Neuron (in vitro differentiated cells): Measurements from ENCODE around the gene PPP1R8.
"Not testable (repeated sequence)": the region's sequence is repeated elsewhere in the genome, so short reads cannot be mapped to it uniquely, and the experiment has no call there.

Experiments used
- H2AFZ ChIP-seq: one replicate; pipeline ENCODE4 v1.6.1; 2013; ENCODE audit warnings: low read depth, mild to moderate bottlenecking, inconsistent platforms, low read length, moderate library complexity
- H3K27me3 ChIP-seq: one replicate; pipeline ENCODE4 v1.6.1; 2013; ENCODE audit warnings: low read length; ENCODE audit not compliant: insufficient read depth
- H3K36me3 ChIP-seq: one replicate; pipeline ENCODE4 v1.6.1; 2013; ENCODE audit warnings: low read length; ENCODE audit not compliant: insufficient read depth
- H3K4me1 ChIP-seq: one replicate; pipeline ENCODE4 v1.6.1; 2013; ENCODE audit warnings: low read length; ENCODE audit not compliant: insufficient read depth
- H3K4me3 ChIP-seq: 2 replicates; pipeline ENCODE4 v1.5.1; 2013; ENCODE audit warnings: mild to moderate bottlenecking, low read length, moderate library complexity
- H3K9me3 ChIP-seq: one replicate; pipeline ENCODE4 v1.6.1; 2013; ENCODE audit warnings: low read length

Gene PPP1R8

DNA sequence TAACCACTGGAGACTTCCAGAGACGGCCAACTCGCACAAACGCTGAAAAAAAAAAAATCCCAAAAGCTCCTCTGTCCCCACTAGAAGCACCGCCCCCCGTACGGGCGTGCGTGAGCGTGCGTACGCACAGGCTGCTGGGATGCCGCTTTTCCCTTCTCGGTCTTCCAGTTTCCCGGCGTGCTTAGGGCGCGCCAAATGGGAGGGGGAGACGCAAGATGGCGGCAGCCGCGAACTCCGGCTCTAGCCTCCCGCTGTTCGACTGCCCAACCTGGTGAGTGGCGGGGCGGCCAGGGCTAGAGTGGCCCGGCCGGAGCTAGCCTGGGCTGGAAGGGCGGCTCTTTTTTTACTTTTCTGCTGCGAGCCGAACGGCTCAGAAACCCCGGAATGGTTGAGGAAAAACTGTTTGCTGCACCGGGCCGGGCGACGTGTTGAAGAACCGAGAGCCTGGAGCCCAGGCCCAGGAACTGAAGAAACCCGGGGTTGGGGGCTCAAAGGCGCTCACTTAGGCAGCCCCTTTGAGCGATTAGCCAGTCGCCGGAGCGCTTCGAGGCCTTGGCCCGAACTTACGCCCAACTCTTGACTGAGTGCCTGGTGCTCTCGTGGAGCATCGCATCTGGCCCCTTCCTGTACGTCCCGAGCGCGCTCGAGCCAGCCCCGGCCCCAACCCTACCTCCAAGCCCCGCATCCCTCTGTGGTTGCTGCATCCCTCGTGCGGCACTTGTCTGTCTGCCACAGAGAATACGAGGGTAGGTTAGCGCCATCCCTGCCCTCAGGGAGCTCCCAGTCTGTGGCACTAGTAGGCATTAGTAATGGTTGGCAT, at the start of gene PPP1R8:
Gene PPP1R8, plus strand, starts transcription at position 162 of the 820 bp plus-strand sequence. Its CDS starts 54 bp downstream, at position 216.
- H2AFZ ChIP-seq = peak within 1 kb of the TSS; percentile 93
- H3K27me3 ChIP-seq = no peaks in the 10 kb centered on the region
- peaks cover 22% of the 10 kb centered on the region for H3K4me1 ChIP-seq
- H3K4me3 ChIP-seq = peak within 1 kb of the TSS; percentile 79
- H3K36me3 ChIP-seq = peaks cover 27% of the 10 kb centered on the region
- peaks cover 2% of the 10 kb centered on the region for H3K9me3 ChIP-seq

DNA sequence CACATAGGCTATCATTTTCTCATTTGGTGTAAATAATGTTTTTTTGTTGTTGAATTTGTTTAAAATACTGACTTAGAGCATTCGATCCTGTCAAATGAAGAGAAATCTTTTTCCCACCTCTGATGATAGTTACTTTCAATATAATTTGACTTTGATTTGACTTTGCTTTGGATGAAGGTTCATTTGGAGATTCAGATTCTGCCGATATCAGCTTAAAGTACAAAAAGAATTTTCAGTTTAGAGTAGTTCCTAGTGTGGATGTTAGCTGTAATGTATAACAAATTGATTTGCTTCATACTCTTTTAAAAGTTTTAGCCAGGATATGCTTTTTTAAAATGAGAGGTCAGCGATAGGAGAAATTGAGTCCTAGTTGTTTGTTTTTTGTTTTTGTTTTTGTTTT, 47.6 kb upstream of the PPP1R8 start:
- no peak overlapping the region for H2AFZ ChIP-seq
- no peaks in the 10 kb centered on the region for H3K4me1 ChIP-seq
- H3K9me3 ChIP-seq = no peaks in the 10 kb centered on the region
- H3K27me3 ChIP-seq = no peaks in the 10 kb centered on the region
- peaks cover 2% of the 10 kb centered on the region for H3K36me3 ChIP-seq
- no peak overlapping the region for H3K4me3 ChIP-seq

DNA sequence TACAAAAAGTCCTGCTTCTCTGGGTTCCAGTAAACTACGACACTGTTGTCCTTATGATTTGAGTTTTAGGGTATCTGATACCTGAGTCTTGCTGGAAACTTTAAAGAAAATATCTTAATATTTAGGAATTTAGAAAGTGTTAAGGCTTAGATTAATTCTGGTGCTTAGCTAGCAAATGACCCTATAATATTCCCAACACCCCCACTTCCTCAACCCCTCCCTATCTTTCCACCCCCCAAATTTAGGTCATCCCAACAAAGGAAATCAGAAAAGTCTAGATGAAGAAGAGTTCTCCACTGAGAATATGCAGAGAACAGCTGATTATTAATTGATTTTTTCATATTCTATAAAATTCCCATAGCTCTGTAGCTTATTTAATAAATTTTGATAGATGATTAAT, 45.9 kb upstream of the PPP1R8 start:
- Histone ChIP-seq H3K9me3 (no peaks in the 10 kb centered on the region), H2AFZ (no peak overlapping the region), H3K4me3 (no peak overlapping the region), H3K36me3 (peaks cover 2% of the 10 kb centered on the region), H3K27me3 (no peaks in the 10 kb centered on the region), H3K4me1 (no peaks in the 10 kb centered on the region)

DNA sequence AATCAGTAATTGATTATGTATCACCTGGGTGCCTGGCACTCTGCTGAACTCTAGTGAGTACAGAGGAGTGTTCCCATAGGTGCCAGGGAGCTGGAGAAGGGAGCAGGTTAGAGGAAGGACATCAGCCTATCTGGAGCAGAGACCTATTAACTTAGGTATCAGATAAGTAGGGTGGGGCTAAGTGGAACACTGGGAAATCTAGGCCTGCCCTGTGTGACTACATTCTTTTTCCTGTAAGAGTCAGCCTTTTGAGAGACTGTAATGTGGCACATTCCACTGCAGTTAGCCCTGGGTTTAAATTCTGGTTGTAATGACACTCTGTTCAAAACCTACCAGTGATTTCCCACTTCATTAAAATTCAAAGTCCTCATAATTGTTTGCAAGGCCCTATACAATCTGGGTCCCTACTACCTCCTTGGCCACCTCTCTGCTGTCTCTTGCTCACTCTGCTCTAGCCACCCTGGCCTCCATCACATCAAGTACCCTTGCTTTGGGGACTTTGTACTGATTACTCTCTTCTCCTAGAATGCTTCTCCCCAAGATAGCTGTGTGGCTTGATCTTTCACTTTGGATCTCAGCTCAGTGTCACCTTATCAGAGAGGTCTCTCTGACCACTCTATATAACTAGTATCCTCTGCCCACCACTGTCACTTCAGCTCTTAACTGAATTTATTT, 44.7 kb upstream of the PPP1R8 start:
- Histone ChIP-seq H2AFZ (no peak overlapping the region), H3K4me3 (no peak overlapping the region), H3K4me1 (no peaks in the 10 kb centered on the region), H3K27me3 (no peaks in the 10 kb centered on the region), H3K36me3 (peaks cover 4% of the 10 kb centered on the region), H3K9me3 (no peaks in the 10 kb centered on the region)

DNA sequence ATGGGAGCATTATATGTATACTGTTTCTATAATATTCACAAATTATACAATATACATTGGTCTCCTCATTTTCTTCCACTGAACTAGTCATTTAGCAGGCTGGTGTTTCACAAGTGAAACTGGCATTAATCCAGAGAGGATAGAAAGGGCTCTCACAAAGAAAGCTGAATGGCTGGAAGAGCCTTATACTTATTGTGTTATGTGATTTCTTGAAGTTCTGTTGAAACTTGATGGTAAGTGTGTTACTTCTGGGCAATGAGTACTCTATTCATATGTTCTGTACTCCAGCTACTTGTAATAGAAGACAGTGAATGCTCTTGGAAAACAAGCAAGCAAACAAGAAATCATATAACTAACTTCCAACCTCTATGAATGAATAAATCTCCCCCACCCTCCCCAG, 42.7 kb upstream of the PPP1R8 start:
- Histone ChIP-seq H3K9me3 (no peaks in the 10 kb centered on the region), H2AFZ (no peak overlapping the region), H3K27me3 (no peaks in the 10 kb centered on the region), H3K36me3 (peaks cover 9% of the 10 kb centered on the region), H3K4me3 (no peak overlapping the region), H3K4me1 (no peaks in the 10 kb centered on the region)

DNA sequence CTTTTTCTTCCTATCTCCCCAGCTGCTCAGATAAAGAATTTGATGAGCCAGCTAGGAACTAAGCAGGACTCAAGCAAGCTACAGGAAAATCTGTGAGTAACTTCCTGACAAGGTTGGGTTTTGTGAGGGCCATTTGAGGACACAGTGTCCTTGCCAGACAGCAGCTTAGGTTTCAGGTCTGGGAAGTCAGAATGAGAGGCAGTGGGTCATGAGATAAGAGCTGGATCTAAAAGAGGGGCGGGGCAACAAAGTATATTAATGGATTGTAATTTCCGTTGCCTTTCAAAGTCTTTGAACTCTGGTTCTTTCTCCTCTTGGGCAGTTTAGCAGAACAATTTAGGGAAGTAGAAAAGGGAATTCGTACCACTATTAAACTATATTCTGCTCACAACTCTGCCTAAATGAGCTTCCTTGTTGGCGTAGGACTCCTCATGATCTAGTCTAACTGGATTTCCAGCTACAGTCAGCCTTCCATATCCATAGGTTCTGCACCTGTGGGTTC, 41.0 kb upstream of the PPP1R8 start:
- no peaks in the 10 kb centered on the region for H3K4me1 ChIP-seq

DNA sequence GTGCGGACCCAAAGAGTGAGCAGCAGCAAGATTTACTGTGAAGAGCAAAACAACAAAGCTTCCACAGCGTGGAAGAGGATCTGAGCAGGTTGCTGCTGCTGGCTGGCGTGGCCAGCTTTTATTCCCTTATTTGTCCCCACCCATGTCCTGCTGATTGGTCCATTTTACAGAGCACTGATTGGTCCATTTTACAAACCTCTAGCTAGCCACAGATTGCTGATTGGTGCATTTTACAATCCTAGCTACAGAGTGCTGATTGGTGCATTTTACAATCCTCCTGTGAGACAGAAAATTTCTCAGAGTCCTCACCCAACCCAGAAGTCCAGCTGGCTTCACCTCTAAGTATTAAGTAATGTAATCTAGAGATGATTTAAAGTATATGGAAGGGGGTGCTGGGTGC, 40.3 kb upstream of the PPP1R8 start:
- H3K27me3 ChIP-seq, H3K9me3 ChIP-seq, H3K4me1 ChIP-seq, H2AFZ ChIP-seq, H3K4me3 ChIP-seq: not testable (repeated sequence)
- peaks cover 27% of the 10 kb centered on the region for H3K36me3 ChIP-seq

More for the DNA sequence above, 41.0 kb upstream of the PPP1R8 start:
- H3K4me3 ChIP-seq = no peak overlapping the region
- H3K9me3 ChIP-seq = no peaks in the 10 kb centered on the region
- no peaks in the 10 kb centered on the region for H3K27me3 ChIP-seq
- no peak overlapping the region for H2AFZ ChIP-seq
- H3K36me3 ChIP-seq = peaks cover 23% of the 10 kb centered on the region

DNA sequence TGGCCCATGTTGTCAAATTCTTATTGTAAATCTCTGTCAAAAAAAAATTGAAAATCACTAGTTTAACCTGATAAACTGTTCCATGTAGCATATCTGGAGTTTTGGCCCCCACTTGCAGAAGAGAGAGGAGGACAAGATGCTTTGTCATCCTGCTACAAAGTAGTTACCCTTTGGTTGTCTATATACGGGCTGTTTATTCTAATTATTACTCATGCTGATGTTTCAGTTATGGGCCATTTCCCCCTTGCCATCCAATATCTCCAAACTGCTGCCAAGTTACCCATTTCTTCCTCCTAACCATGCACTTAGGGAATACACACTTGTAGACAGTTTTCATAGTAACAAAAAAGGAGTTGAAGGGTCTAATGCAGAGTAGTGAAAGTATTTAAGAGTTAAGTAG, 35.0 kb upstream of the PPP1R8 start:
- Histone ChIP-seq H3K4me1 (no peaks in the 10 kb centered on the region), H2AFZ (no peak overlapping the region), H3K27me3 (no peaks in the 10 kb centered on the region), H3K4me3 (no peak overlapping the region), H3K36me3 (peaks cover 50% of the 10 kb centered on the region), H3K9me3 (no peaks in the 10 kb centered on the region)

DNA sequence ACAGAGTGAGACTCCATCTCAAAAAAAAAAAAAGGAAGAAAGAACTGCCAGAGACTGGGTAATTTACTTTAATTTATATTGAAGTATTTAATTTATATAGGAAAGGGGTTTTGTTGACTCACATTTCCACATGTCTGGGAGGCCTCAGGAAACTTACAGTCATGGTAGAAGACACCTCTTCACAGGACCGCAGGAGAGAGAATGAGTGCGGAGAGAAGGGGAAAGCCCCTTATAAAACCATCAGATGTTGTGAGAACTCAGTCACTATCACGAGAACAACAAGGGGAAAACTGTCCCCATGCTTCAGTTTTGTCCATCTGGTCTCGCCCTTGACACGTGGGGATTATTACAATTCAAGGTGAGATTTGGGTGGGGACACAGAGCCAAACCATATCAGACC, 25.8 kb upstream of the PPP1R8 start:
- Histone ChIP-seq H2AFZ (no peak overlapping the region), H3K36me3 (peaks cover 25% of the 10 kb centered on the region), H3K27me3 (no peaks in the 10 kb centered on the region), H3K4me3 (no peak overlapping the region), H3K9me3 (no peaks in the 10 kb centered on the region), H3K4me1 (no peaks in the 10 kb centered on the region)

DNA sequence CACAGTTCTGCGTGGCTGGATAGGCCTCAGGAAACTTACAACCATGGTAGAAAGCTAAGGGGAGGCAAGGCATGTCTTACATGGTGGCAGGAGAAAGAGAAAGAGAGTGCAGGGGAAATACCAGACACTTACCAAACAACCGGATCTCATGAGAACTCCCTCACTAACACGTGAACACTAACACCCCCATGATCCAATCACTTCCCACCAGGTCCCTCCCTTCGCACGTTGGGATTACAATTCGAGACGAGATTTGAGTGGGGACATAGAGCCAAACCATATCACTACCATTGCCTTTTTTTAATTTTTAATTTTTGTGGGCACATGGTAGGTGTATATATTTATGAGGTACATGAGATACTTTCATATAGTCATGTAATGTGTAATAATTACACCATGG, 23.8 kb upstream of the PPP1R8 start:
- Histone ChIP-seq H3K36me3 (peaks cover 17% of the 10 kb centered on the region), H3K9me3 (no peaks in the 10 kb centered on the region), H3K4me3 (no peak overlapping the region), H3K27me3 (no peaks in the 10 kb centered on the region), H3K4me1 (no peaks in the 10 kb centered on the region), H2AFZ (no peak overlapping the region)

DNA sequence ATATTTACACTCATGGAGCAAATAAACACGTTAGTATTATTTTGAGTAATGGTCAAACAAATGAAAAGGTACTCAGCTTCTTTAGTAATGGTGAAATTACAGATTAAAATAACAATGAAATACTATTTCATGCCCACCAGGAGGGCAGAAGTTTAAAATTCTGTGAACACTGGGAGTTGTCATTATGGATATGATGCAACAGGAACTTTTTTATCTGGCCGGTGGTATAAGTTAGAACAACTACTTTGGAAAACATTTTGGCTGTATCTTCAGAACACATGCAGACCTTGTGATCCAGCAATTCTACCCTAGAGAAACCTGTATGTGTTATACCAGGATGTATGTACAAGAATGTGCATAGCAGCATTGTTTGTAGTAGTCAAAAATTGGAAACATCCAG, 23.2 kb upstream of the PPP1R8 start:
- Histone ChIP-seq H3K36me3 (peaks cover 12% of the 10 kb centered on the region), H3K27me3 (no peaks in the 10 kb centered on the region), H2AFZ (no peak overlapping the region)

DNA sequence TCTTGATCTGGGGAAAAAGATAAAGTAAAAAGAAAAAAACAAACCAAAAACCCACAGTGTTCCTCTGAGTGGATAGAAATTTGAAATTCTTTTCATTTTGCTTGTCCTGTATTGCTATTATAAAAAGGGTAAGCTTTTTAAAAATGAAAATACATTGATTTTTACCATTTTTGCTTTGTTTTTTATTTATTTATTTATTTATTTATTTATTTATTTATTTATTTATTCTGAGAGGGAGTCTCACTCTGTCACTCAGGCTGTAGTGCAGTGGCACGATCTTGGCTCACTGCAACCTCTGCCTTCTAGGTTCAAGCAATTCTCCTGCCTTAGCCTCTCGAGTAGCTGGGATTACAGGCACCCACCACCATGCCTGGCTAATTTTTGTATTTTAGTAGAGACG, 22.5 kb upstream of the PPP1R8 start:
- H3K36me3 ChIP-seq = peaks cover 14% of the 10 kb centered on the region
- not testable (repeated sequence) for H3K4me3 ChIP-seq, H3K27me3 ChIP-seq, H3K4me1 ChIP-seq, H3K9me3 ChIP-seq, H2AFZ ChIP-seq

More for the DNA sequence above, 23.2 kb upstream of the PPP1R8 start:
- Histone ChIP-seq H3K4me1 (no peaks in the 10 kb centered on the region), H3K9me3 (no peaks in the 10 kb centered on the region), H3K4me3 (no peak overlapping the region)

DNA sequence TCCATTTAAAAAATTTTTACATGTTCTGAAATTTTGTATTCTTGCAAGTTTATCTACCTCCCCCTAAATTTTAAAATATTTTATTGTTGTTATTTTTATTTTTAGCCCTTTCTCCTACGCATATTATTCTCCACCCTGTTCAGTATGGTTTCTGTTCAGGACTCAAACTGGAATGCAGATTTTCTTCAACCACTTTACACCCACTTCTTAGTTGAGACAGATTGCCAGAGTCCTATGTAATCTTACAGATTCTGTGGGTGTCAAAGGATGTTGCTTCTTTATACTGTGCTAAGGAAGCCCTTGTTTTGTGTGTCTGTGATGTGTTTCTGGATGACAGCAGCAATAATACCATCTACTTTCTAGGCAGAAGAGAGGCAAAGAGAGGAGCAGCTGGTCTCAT, 20.7 kb upstream of the PPP1R8 start:
- no peak overlapping the region for H2AFZ ChIP-seq
- no peak overlapping the region for H3K4me3 ChIP-seq
- no peaks in the 10 kb centered on the region for H3K9me3 ChIP-seq
- no peaks in the 10 kb centered on the region for H3K4me1 ChIP-seq
- peaks cover 10% of the 10 kb centered on the region for H3K36me3 ChIP-seq
- no peaks in the 10 kb centered on the region for H3K27me3 ChIP-seq
